Endothelial cell of umbilical vein (primary cell): ENCODE measurements around the gene DEFB114. TPM values are rescaled to one million over a fixed set of nuclear protein-coding genes. Genes with fewer than 3 reads are reported as not detected.

Source experiments
- BruUV-seq: library from RNA; stranded (reverse); fragments of 400-500 nt; replicated peaks from 2 replicates; lab custom pipeline; 2021; lab: Mats Ljungman, UMichigan
- CTCF ChIA-PET: fragments of 300-600, 350-600 bp; sonication (Branson Sonifier 250); formaldehyde crosslinking; loops from one replicate; lab custom pipeline; 2021; ENCODE audit warnings: antibody characterized with exemption, inconsistent platforms; lab: Charles Lee
- POLR2A ChIA-PET: fragments of 300-600, 350-600 bp; sonication (Branson Sonifier 250); formaldehyde crosslinking; loops from one replicate; lab custom pipeline; 2021; ENCODE audit warnings: antibody characterized with exemption, inconsistent platforms; lab: Charles Lee
- DNase-seq: peaks from one replicate; pipeline ENCODE4 v3.0.0-alpha.2; 2011; ENCODE audit warnings: low read depth, low spot score
- FAIRE-seq: peaks from 2 replicates; lab custom pipeline; 2011; peaks lifted over from hg19 to GRCh38; lab: Jason Lieb, UNC
- H2AFZ ChIP-seq: 2 replicates; pipeline ENCODE4 v1.6.0; 2012; ENCODE audit warnings: low read depth, low read length, control low read depth, inconsistent platforms
- H3K27ac ChIP-seq: 2 replicates; pipeline ENCODE4 v1.5.1; 2011; ENCODE audit warnings: low read depth, mild to moderate bottlenecking, control low read depth, low read length, moderate library complexity; ENCODE audit not compliant: insufficient read depth
- H3K27me3 ChIP-seq, 2 experiments: 2 replicates each; pipeline versions ENCODE4 v1.6.0 to v1.6.1; 2011; ENCODE audit warnings: low read length in 2 of 2, mixed read lengths in 1 of 2; ENCODE audit not compliant: control insufficient read depth in 2 of 2, insufficient read depth in 2 of 2
- H3K36me3 ChIP-seq, 2 experiments: 2 replicates in 1 of 2; 3 replicates in 1 of 2; pipeline ENCODE4 v1.5.1; 2011; ENCODE audit warnings: low read length in 2 of 2, mild to moderate bottlenecking in 1 of 2, moderate library complexity in 1 of 2; ENCODE audit not compliant: control insufficient read depth in 2 of 2, insufficient read depth in 2 of 2; ENCODE audit errors: extremely low read depth in 1 of 2
- H3K4me1 ChIP-seq: 3 replicates; pipeline ENCODE4 v1.5.1; 2011; ENCODE audit warnings: mild to moderate bottlenecking, low read length; ENCODE audit not compliant: control insufficient read depth, insufficient read depth; ENCODE audit errors: extremely low read depth
- H3K4me2 ChIP-seq: 2 replicates; pipeline ENCODE4 v1.6.1; 2011; ENCODE audit warnings: low read length, control low read depth, mixed read lengths; ENCODE audit not compliant: insufficient read depth
- H3K4me3 ChIP-seq, 3 experiments: fragments of 200-600 bp in 1 of 3; sonication (generic), shearing (Covaris generic) in 1 of 3; replicated peaks in 1 of 3; 2 replicates each; pipeline ENCODE4 v1.5.1; 2011 to 2016; ENCODE audit warnings: control low read depth in 3 of 3, low read length in 3 of 3, mild to moderate bottlenecking in 2 of 3, inconsistent platforms in 1 of 3, low read depth in 1 of 3, moderate library complexity in 1 of 3; ENCODE audit not compliant: insufficient read depth in 1 of 3
- H3K79me2 ChIP-seq: 2 replicates; pipeline ENCODE4 v1.6.0; 2012; ENCODE audit warnings: low read length, inconsistent platforms; ENCODE audit not compliant: control insufficient read depth, insufficient read depth
- H3K9ac ChIP-seq: replicated peaks from 2 replicates; pipeline ENCODE3; 2011; ENCODE audit warnings: low read length, control low read depth; ENCODE audit not compliant: insufficient read depth; ENCODE audit errors: extremely low read depth
- H3K9me1 ChIP-seq: replicated peaks from 3 replicates; pipeline ENCODE4 v1.6.0; 2011; ENCODE audit warnings: mild to moderate bottlenecking, low read length; ENCODE audit not compliant: control insufficient read depth, insufficient read depth; ENCODE audit errors: extremely low read depth
- H3K9me3 ChIP-seq: replicated peaks from 2 replicates; pipeline ENCODE4 v1.5.1; 2012; ENCODE audit warnings: low read length, inconsistent platforms; ENCODE audit not compliant: control insufficient read depth, insufficient read depth
- H4K20me1 ChIP-seq: replicated peaks from 2 replicates; pipeline ENCODE3; 2011; ENCODE audit warnings: mild to moderate bottlenecking, low read length; ENCODE audit not compliant: control insufficient read depth, insufficient read depth; ENCODE audit errors: extremely low read depth
- EZH2 ChIP-seq: IDR thresholded peaks from 2 replicates; pipeline ENCODE4 v1.6.1; 2012; ENCODE audit warnings: borderline replicate concordance, low read depth, mild to moderate bottlenecking, moderate library complexity, low read length, inconsistent platforms; ENCODE audit not compliant: severe bottlenecking
- FOS ChIP-seq: IDR thresholded peaks from 2 replicates; pipeline ENCODE4 v1.6.1; 2011; ENCODE audit warnings: mild to moderate bottlenecking, low read length, moderate library complexity, borderline replicate concordance; ENCODE audit not compliant: insufficient read depth
- GATA2 ChIP-seq: IDR thresholded peaks from 2 replicates; pipeline ENCODE4 v1.7.0; 2011; ENCODE audit warnings: low read depth, mild to moderate bottlenecking, moderate library complexity, mixed read lengths, low read length; ENCODE audit not compliant: insufficient read length, insufficient read depth
- JUN ChIP-seq: IDR thresholded peaks from 2 replicates; pipeline ENCODE4 v1.6.1; 2011; ENCODE audit warnings: borderline replicate concordance, low read depth; ENCODE audit not compliant: insufficient read length, insufficient read depth
- MAX ChIP-seq: IDR thresholded peaks from 2 replicates; pipeline ENCODE4 v1.6.1; 2011; ENCODE audit not compliant: insufficient read depth, insufficient read length
- MYC ChIP-seq: IDR thresholded peaks from one replicate; pipeline ENCODE4 v1.6.1; 2011; ENCODE audit warnings: mild to moderate bottlenecking, low read depth, low read length
- POLR2A ChIP-seq: IDR thresholded peaks from 2 replicates; pipeline ENCODE4 v1.6.1; 2012; ENCODE audit warnings: low read depth, mild to moderate bottlenecking, control low read depth, low read length
- POLR2AphosphoS5 ChIP-seq: IDR thresholded peaks from 2 replicates; pipeline ENCODE4 v1.6.1; 2012; ENCODE audit warnings: low read depth, mild to moderate bottlenecking, control low read depth, low read length, moderate library complexity; ENCODE audit not compliant: insufficient read depth
- dilution Hi-C: fragments of 300-500 bp; cut with MboI; formaldehyde crosslinking; loops from one replicate; pipeline ENCODE4 v1.15.0; 2019; ENCODE audit warnings: low sequenced_read_pairs; ENCODE audit not compliant: extremely low pct_ligation_motif_present
- intact Hi-C: fragments of 100-400 bp; cut with micrococcal nuclease; formaldehyde crosslinking; loops from one replicate; pipeline ENCODE4 v1.10.0; 2022
- polyA plus RNA-seq, 4 experiments: library from polyadenylated mRNA; depleted of rRNA in 3 of 4; stranded (reverse) in 3 of 4; unstranded in 1 of 4; fragments of >200 nt; gene quantifications; 2 replicates each; pipeline versions ENCODE4 v1.2.1 to v1.2.3, GENCODE V29; 2011 to 2012; ENCODE audit warnings: missing spikeins in 1 of 4
- total RNA-seq: library from RNA; stranded (reverse); gene quantifications from 2 replicates; pipeline ENCODE4 v1.2.3, GENCODE V29; 2021
- TF ChIP-seq, protein P1 (sequence below), 2 donors: IDR thresholded peaks; 1 replicate in 1 of 2; 2 replicates in 1 of 2; pipeline ENCODE4 v1.5.1; 2011; ENCODE audit warnings: low read length in 2 of 2, mild to moderate bottlenecking in 2 of 2, moderate library complexity in 2 of 2, control low read depth in 1 of 2, inconsistent platforms in 1 of 2, low read depth in 1 of 2; ENCODE audit not compliant: insufficient read depth in 1 of 2; ENCODE audit errors: extremely low read depth in 1 of 2

Gene DEFB114
- total and polyA plus RNA-seq, 2 donors (not counting 3 experiments of a cell fraction or from before 2014, with no cell fraction given): not detected

DNA sequence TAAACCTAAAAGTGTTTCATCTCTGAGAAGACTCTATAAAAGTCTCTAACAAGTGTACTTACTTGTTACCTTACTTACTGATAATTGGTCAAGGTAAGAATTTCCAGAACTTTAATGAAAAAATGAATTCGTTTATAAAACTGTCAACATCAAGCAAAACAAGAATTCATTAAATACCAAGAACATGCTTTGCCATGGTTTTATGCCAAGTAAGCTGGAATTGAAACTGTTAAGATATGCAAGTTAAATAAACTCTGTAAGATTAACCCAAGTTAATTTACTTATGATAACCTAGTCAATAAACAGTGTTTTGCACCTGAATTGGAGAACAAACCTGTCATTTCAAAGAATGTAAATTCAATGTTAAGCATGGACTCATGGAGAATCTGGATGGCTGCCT, 22.6 kb upstream of the DEFB114 start:
- ChIA-PET POLR2A (no interaction called here), CTCF (no interaction called here)
- Histone ChIP-seq H3K4me1 (no peaks in the 10 kb centered on the region), H3K4me3 (no peak overlapping the region), H3K36me3 (no peaks in the 10 kb centered on the region), H3K9me1 (no peaks in the 10 kb centered on the region), H3K9ac (no peak overlapping the region), H3K27ac (no peak overlapping the region), H3K79me2 (no peaks in the 10 kb centered on the region), H3K4me2 (no peak overlapping the region), H4K20me1 (no peaks in the 10 kb centered on the region), H2AFZ (no peak overlapping the region), H3K27me3 (no peaks in the 10 kb centered on the region), H3K9me3 (peaks cover 2% of the 10 kb centered on the region)
- no TSS peak for BruUV-seq
- dilution Hi-C loops: no loop called here
- intact Hi-C loops: no loop called here
- no peak for FAIRE-seq
- DNase-seq: no peak
- TF ChIP-seq MYC: no peak
- no peak for TF ChIP-seq GATA2
- no peak for TF ChIP-seq POLR2AphosphoS5
- no peak for TF ChIP-seq POLR2A
- TF ChIP-seq JUN: no peak
- TF ChIP-seq EZH2: no peak
- TF ChIP-seq MAX: no peak
- TF ChIP-seq FOS: no peak
- TF ChIP-seq, protein P1, sequence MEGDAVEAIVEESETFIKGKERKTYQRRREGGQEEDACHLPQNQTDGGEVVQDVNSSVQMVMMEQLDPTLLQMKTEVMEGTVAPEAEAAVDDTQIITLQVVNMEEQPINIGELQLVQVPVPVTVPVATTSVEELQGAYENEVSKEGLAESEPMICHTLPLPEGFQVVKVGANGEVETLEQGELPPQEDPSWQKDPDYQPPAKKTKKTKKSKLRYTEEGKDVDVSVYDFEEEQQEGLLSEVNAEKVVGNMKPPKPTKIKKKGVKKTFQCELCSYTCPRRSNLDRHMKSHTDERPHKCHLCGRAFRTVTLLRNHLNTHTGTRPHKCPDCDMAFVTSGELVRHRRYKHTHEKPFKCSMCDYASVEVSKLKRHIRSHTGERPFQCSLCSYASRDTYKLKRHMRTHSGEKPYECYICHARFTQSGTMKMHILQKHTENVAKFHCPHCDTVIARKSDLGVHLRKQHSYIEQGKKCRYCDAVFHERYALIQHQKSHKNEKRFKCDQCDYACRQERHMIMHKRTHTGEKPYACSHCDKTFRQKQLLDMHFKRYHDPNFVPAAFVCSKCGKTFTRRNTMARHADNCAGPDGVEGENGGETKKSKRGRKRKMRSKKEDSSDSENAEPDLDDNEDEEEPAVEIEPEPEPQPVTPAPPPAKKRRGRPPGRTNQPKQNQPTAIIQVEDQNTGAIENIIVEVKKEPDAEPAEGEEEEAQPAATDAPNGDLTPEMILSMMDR (IDR thresholded peaks at IDR 0.05; ENCODE audit: extremely low read depth in 1 of 2, insufficient read depth in 1 of 2, low read depth in 1 of 2, low read length in 2 of 2): no peak
